MM.1S (cell line): ENCODE measurements around the gene ALPI.

ENCODE experiments used
- DNase-seq: peaks from one replicate; pipeline ENCODE4 v3.0.0-alpha.2; 2015
- H2AFZ ChIP-seq: fragments of 300-600 bp; sonication (generic); 2 replicates; pipeline ENCODE4 v1.6.0; 2016; ENCODE audit warnings: antibody characterized with exemption, low read length
- H3F3A ChIP-seq: fragments of 300-600 bp; sonication (generic); 2 replicates; pipeline ENCODE4 v1.6.1; 2016; ENCODE audit warnings: mild to moderate bottlenecking, antibody characterized with exemption, low read length, moderate library complexity, mixed read lengths; ENCODE audit not compliant: insufficient read depth
- H3K27ac ChIP-seq: fragments of 300-600 bp; sonication (generic); 2 replicates; pipeline ENCODE4 v1.5.1; 2016; ENCODE audit warnings: mild to moderate bottlenecking, low read length
- H3K27me3 ChIP-seq: fragments of 300-600 bp; sonication (generic); replicated peaks from 2 replicates; pipeline ENCODE4 v1.6.0; 2016; ENCODE audit warnings: low read length; ENCODE audit not compliant: insufficient read depth
- H3K36me3 ChIP-seq: fragments of 300-600 bp; sonication (generic); replicated peaks from 2 replicates; pipeline ENCODE4 v1.6.1; 2016; ENCODE audit warnings: mild to moderate bottlenecking, low read length, mixed read lengths; ENCODE audit not compliant: insufficient read depth
- H3K4me1 ChIP-seq: fragments of 300-600 bp; sonication (generic); 2 replicates; pipeline ENCODE4 v1.6.1; 2016; ENCODE audit warnings: low read length, mixed read lengths
- H3K4me2 ChIP-seq: fragments of 300-600 bp; sonication (generic); 2 replicates; pipeline ENCODE4 v1.6.0; 2016; ENCODE audit warnings: low read depth, low read length
- H3K4me3 ChIP-seq: fragments of 300-600 bp; sonication (generic); 2 replicates; pipeline ENCODE4 v1.5.1; 2016; ENCODE audit warnings: low read length, mixed read lengths
- H3K79me2 ChIP-seq: fragments of 300-600 bp; sonication (generic); 2 replicates; pipeline ENCODE4 v1.6.1; 2016; ENCODE audit warnings: mixed run types, low read length, mixed read lengths
- H3K9ac ChIP-seq: fragments of 300-600 bp; sonication (generic); 2 replicates; pipeline ENCODE4 v1.6.1; 2016; ENCODE audit warnings: low read length, mixed read lengths
- H3K9me2 ChIP-seq: fragments of 300-600 bp; sonication (generic); replicated peaks from 2 replicates; pipeline ENCODE4 v1.6.1; 2016; ENCODE audit warnings: mild to moderate bottlenecking, low read length, mixed read lengths; ENCODE audit not compliant: insufficient read depth
- H3K9me3 ChIP-seq: fragments of 300-600 bp; sonication (generic); replicated peaks from 2 replicates; pipeline ENCODE4 v1.6.1; 2016; ENCODE audit warnings: mild to moderate bottlenecking, low read length, mixed read lengths; ENCODE audit not compliant: insufficient read depth
- H4K20me1 ChIP-seq: fragments of 300-600 bp; sonication (generic); 2 replicates; pipeline ENCODE4 v1.6.1; 2016; ENCODE audit warnings: mild to moderate bottlenecking, low read length, moderate library complexity, mixed read lengths; ENCODE audit not compliant: insufficient read depth
- CTCF ChIP-seq: fragments of 300-600 bp; sonication (generic); IDR thresholded peaks from 2 replicates; pipeline ENCODE4 v1.5.1; 2016; ENCODE audit warnings: antibody characterized with exemption, low read length, mixed read lengths
- EZH2 ChIP-seq: fragments of 300-600 bp; sonication (generic); optimal IDR thresholded peaks from 2 replicates; pipeline ENCODE3; 2017; ENCODE audit warnings: low read depth, mild to moderate bottlenecking, antibody characterized with exemption, low read length, mixed read lengths
- EZH2phosphoT487 ChIP-seq: fragments of 300-600 bp; sonication (generic); IDR thresholded peaks from 2 replicates; pipeline ENCODE4 v1.6.1; 2018; ENCODE audit warnings: antibody characterized with exemption, low read length

Gene ALPI

GRCh38 chr2:232415138-232415690, 40.7 kb upstream of the ALPI start:
- Histone ChIP-seq H3K27me3 (no peaks in the 10 kb centered on the region; the same call in 1 of the 2 replicates), H3K36me3 (no peaks in the 10 kb centered on the region), H3K4me3 (no peak overlapping the region), H4K20me1 (no peaks in the 10 kb centered on the region), H3K4me1 (no peaks in the 10 kb centered on the region), H3K4me2 (no peak overlapping the region), H2AFZ (no peak overlapping the region), H3K9me3 (no peaks in the 10 kb centered on the region), H3K9ac (no peak overlapping the region), H3K27ac (no peak overlapping the region), H3F3A (no peaks in the 10 kb centered on the region), H3K9me2 (no peaks in the 10 kb centered on the region), H3K79me2 (no peaks in the 10 kb centered on the region)
- no peak for DNase-seq
- TF ChIP-seq CTCF = no peak
- no peak for TF ChIP-seq EZH2phosphoT487
- TF ChIP-seq EZH2 = no peak

GRCh38 chr2:232415736-232416520, 40.0 kb upstream of the ALPI start:
- Histone ChIP-seq H3K27ac (no peak overlapping the region), H3F3A (no peaks in the 10 kb centered on the region), H3K9ac (no peak overlapping the region), H3K4me1 (no peaks in the 10 kb centered on the region), H3K79me2 (no peaks in the 10 kb centered on the region), H3K4me3 (no peak overlapping the region), H2AFZ (no peak overlapping the region), H3K9me3 (no peaks in the 10 kb centered on the region), H3K4me2 (no peak overlapping the region), H3K9me2 (no peaks in the 10 kb centered on the region), H4K20me1 (no peaks in the 10 kb centered on the region), H3K27me3 (no peaks in the 10 kb centered on the region; the same call in 1 of the 2 replicates), H3K36me3 (no peaks in the 10 kb centered on the region)
- TF ChIP-seq EZH2phosphoT487 = no peak
- no peak for TF ChIP-seq CTCF
- no peak for TF ChIP-seq EZH2
- no peak for DNase-seq

DNA sequence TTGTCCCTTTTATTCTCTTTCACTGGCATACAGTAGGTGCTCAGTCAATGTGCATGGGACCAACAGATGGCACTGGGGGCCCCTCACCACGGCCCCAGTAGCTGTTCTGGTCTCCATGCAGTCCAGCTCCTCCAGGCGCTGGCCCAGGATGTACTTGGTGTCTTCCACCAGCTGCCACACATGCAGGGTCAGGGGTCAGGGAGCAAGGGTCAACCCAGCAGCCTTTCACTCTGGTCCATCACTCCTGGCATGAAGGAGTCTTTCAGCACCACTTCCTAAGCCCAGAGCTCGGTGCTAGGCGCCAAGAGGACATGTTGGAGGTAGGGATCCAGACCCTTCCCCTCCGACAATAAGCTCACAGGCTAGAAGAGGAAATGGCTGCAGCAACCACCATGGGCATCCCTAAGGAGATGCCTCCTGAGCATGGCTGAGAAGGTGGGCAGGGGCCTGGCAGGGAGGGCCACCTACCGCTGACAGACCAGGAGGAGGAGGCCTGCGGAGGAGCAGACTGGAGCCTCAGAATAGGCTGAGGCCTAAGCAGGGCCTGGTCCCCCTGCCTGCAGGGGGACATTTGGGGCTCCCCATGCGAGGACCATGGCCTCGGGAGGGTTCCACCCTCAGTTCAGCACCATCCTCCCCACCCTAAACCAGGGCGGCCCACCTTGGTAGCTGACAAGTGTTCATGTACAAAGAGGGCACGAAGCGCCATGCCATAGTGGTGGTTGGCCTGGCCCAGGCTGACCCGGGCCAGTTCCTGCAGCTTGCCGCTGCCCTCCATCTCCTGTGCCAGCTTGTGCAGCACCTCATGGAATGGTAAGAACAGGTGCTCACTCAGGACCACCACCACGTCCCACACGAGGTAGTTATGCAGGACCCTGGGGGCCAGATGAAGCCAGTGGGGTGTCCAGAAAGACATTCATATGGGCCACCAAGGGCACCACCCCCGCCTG, 39.2 kb upstream of the ALPI start:
- TF ChIP-seq CTCF (no peak), EZH2 (no peak), EZH2phosphoT487 (no peak)
- H3K27me3 ChIP-seq = no peaks in the 10 kb centered on the region; the same call in 1 of the 2 replicates
- no peak overlapping the region for H3K4me2 ChIP-seq
- H3K36me3 ChIP-seq = no peaks in the 10 kb centered on the region
- no peaks in the 10 kb centered on the region for H3K79me2 ChIP-seq
- H4K20me1 ChIP-seq = no peaks in the 10 kb centered on the region
- no peaks in the 10 kb centered on the region for H3K4me1 ChIP-seq
- no peak overlapping the region for H2AFZ ChIP-seq
- no peaks in the 10 kb centered on the region for H3K9me2 ChIP-seq
- no peak for DNase-seq
- H3K27ac ChIP-seq = no peak overlapping the region
- no peak overlapping the region for H3K4me3 ChIP-seq
- no peaks in the 10 kb centered on the region for H3F3A ChIP-seq
- H3K9ac ChIP-seq = no peak overlapping the region
- H3K9me3 ChIP-seq = no peaks in the 10 kb centered on the region
